HEK293 (cell line): ENCODE results near the gene CYP27B1.
A peak's percentile ranks its signal among the peaks of the same experiment; 100 is the strongest.

Source experiments
- PRDM1 ChIP-seq: fragments of 450-650 bp; formaldehyde crosslinking; IDR thresholded peaks from 2 replicates; pipeline ENCODE4; 2016; ENCODE audit warnings: missing biosample characterization, missing genetic modification characterization
- SP2 ChIP-seq: fragments of 450-650 bp; formaldehyde crosslinking; IDR thresholded peaks from 2 replicates; pipeline ENCODE4 v1.5.1; 2016; ENCODE audit warnings: missing biosample characterization, missing genetic modification characterization
- YY1 ChIP-seq: fragments of 450-650 bp; formaldehyde crosslinking; IDR thresholded peaks from 2 replicates; pipeline ENCODE4 v1.5.1; 2018; ENCODE audit warnings: missing biosample characterization, missing genetic modification characterization
- ZBTB17 ChIP-seq: fragments of 450-650 bp; formaldehyde crosslinking; IDR thresholded peaks from 2 replicates; pipeline ENCODE4 v1.5.1; 2016; ENCODE audit warnings: missing biosample characterization, missing genetic modification characterization
- ZNF133 ChIP-seq: fragments of 450-650 bp; formaldehyde crosslinking; IDR thresholded peaks from 2 replicates; pipeline ENCODE4 v1.5.1; 2016; ENCODE audit warnings: missing biosample characterization, missing genetic modification characterization
- ZNF169 ChIP-seq: fragments of 450-650 bp; formaldehyde crosslinking; IDR thresholded peaks from 2 replicates; pipeline ENCODE4 v1.5.1; 2016; ENCODE audit warnings: missing biosample characterization, missing genetic modification characterization
- ZNF24 ChIP-seq: fragments of 450-650 bp; formaldehyde crosslinking; IDR thresholded peaks from 2 replicates; pipeline ENCODE4 v1.5.1; 2016; ENCODE audit warnings: missing biosample characterization, missing genetic modification characterization
- ZNF311 ChIP-seq: fragments of 450-650 bp; formaldehyde crosslinking; IDR thresholded peaks from 2 replicates; pipeline ENCODE4 v1.5.1; 2017; ENCODE audit warnings: missing biosample characterization, missing genetic modification characterization, borderline replicate concordance
- ZNF394 ChIP-seq: fragments of 450-650 bp; formaldehyde crosslinking; IDR thresholded peaks from 2 replicates; pipeline ENCODE4 v1.5.1; 2016; ENCODE audit warnings: missing biosample characterization, missing genetic modification characterization, mild to moderate bottlenecking, moderate library complexity, borderline replicate concordance
- ZNF677 ChIP-seq: fragments of 450-650 bp; IDR thresholded peaks from 2 replicates; pipeline ENCODE4 v1.5.0; 2018; ENCODE audit warnings: missing biosample characterization, mild to moderate bottlenecking, missing genetic modification characterization, moderate library complexity
- TF ChIP-seq, protein P1 (sequence below): sonication (generic); formaldehyde crosslinking; IDR thresholded peaks from 2 replicates; pipeline ENCODE4 v1.8.1; 2022; ENCODE audit warnings: mild to moderate bottlenecking, moderate library complexity, missing genetic modification reagents
- TF ChIP-seq, protein P2 (sequence below): fragments of 450-650 bp; formaldehyde crosslinking; IDR thresholded peaks from 2 replicates; pipeline ENCODE4 v1.5.1; 2016; ENCODE audit warnings: missing biosample characterization, missing genetic modification characterization
- TF ChIP-seq, protein P3 (sequence below): fragments of 450-650 bp; formaldehyde crosslinking; IDR thresholded peaks from 2 replicates; pipeline ENCODE4 v1.5.1; 2016; ENCODE audit warnings: missing biosample characterization, missing genetic modification characterization
- TF ChIP-seq, protein P4 (sequence below): fragments of 450-650 bp; formaldehyde crosslinking; IDR thresholded peaks from 2 replicates; pipeline ENCODE4 v1.5.1; 2017; ENCODE audit warnings: missing biosample characterization, missing genetic modification characterization

DNA sequence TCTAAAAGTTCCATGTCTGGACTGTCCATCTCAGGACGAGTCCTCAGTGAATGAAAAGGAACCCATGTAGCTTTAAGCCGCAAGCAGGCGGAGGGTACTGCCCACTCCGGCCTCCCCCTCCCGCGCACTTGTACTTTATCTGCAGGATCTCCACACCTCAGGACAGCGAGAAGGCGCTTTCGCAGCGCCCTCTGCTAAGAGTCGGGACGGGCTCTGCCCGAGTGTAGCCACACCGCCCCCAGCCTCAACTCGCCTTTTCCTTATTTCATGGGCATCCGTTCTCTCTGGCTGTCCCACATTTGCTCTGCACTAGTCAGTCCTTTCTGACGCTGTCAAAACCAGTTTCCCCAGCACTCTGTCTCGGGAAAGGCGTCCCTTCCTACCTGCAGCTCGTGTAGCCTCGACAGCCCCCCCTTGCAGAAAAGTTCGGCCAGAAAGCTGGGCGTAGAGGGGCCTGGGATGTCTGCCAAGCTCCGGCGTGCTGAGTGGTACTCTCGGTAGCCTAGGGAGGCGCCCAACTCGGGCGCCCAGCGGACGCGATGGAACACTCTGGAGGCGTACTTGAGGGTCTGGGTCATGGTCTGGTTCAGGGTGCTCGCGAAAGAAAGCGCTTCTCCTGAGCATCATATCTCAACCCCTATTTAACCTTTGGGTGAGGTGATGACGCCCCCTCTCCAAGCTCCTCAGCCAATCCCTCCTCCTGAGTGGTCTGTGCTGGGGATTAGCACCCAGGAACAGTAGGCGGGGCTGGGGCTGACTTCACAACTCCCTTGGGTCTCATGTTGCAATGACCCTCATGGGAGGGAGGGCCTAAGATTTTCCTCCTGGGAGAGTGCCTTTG is at the start of gene CYP27B1:
- TF ChIP-seq, protein P1, sequence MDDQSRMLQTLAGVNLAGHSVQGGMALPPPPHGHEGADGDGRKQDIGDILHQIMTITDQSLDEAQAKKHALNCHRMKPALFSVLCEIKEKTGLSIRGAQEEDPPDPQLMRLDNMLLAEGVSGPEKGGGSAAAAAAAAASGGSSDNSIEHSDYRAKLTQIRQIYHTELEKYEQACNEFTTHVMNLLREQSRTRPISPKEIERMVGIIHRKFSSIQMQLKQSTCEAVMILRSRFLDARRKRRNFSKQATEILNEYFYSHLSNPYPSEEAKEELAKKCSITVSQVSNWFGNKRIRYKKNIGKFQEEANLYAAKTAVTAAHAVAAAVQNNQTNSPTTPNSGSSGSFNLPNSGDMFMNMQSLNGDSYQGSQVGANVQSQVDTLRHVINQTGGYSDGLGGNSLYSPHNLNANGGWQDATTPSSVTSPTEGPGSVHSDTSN (CRISPR knock-in tag) = no peak
- TF ChIP-seq, protein P2, sequence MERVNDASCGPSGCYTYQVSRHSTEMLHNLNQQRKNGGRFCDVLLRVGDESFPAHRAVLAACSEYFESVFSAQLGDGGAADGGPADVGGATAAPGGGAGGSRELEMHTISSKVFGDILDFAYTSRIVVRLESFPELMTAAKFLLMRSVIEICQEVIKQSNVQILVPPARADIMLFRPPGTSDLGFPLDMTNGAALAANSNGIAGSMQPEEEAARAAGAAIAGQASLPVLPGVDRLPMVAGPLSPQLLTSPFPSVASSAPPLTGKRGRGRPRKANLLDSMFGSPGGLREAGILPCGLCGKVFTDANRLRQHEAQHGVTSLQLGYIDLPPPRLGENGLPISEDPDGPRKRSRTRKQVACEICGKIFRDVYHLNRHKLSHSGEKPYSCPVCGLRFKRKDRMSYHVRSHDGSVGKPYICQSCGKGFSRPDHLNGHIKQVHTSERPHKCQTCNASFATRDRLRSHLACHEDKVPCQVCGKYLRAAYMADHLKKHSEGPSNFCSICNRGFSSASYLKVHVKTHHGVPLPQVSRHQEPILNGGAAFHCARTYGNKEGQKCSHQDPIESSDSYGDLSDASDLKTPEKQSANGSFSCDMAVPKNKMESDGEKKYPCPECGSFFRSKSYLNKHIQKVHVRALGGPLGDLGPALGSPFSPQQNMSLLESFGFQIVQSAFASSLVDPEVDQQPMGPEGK (tag by site-specific recombination) = peak; percentile 74
- TF ChIP-seq ZNF169 (tag by site-specific recombination) (no peak), ZNF677 (no peak), ZBTB17 (tag by site-specific recombination) (peak; percentile 72), ZNF311 (no peak), SP2 (tag by site-specific recombination) (peak; percentile 71), ZNF133 (tag by site-specific recombination) (no peak), ZNF24 (no peak), PRDM1 (tag by site-specific recombination) (peak; percentile 69), ZNF394 (tag by site-specific recombination) (peak; percentile 60; the same call in 1 of the 2 replicates), YY1 (tag by site-specific recombination) (no peak)
- TF ChIP-seq, protein P3, sequence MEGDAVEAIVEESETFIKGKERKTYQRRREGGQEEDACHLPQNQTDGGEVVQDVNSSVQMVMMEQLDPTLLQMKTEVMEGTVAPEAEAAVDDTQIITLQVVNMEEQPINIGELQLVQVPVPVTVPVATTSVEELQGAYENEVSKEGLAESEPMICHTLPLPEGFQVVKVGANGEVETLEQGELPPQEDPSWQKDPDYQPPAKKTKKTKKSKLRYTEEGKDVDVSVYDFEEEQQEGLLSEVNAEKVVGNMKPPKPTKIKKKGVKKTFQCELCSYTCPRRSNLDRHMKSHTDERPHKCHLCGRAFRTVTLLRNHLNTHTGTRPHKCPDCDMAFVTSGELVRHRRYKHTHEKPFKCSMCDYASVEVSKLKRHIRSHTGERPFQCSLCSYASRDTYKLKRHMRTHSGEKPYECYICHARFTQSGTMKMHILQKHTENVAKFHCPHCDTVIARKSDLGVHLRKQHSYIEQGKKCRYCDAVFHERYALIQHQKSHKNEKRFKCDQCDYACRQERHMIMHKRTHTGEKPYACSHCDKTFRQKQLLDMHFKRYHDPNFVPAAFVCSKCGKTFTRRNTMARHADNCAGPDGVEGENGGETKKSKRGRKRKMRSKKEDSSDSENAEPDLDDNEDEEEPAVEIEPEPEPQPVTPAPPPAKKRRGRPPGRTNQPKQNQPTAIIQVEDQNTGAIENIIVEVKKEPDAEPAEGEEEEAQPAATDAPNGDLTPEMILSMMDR (tag by site-specific recombination) = peak; percentile 85
- TF ChIP-seq, protein P4, sequence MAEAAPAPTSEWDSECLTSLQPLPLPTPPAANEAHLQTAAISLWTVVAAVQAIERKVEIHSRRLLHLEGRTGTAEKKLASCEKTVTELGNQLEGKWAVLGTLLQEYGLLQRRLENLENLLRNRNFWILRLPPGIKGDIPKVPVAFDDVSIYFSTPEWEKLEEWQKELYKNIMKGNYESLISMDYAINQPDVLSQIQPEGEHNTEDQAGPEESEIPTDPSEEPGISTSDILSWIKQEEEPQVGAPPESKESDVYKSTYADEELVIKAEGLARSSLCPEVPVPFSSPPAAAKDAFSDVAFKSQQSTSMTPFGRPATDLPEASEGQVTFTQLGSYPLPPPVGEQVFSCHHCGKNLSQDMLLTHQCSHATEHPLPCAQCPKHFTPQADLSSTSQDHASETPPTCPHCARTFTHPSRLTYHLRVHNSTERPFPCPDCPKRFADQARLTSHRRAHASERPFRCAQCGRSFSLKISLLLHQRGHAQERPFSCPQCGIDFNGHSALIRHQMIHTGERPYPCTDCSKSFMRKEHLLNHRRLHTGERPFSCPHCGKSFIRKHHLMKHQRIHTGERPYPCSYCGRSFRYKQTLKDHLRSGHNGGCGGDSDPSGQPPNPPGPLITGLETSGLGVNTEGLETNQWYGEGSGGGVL (tag by site-specific recombination) = no peak
